Activated CD8-positive, alpha-beta memory T cell treated with anti-CD3 and anti-CD28 coated beads for 36 hours (primary cell): ENCODE results near the gene MAN1C1. TPM values are rescaled to one million over a fixed set of nuclear protein-coding genes. Genes with fewer than 3 reads are reported as not detected.
"Not testable (repeated sequence)": the region's sequence is repeated elsewhere in the genome, so short reads cannot be mapped to it uniquely, and the experiment has no call there.

Experiments used
- CTCF ChIA-PET: fragments of 350-600 bp; sonication (Branson Sonifier 250); formaldehyde crosslinking; loops from one replicate; lab custom pipeline; 2021; ENCODE audit warnings: antibody characterized with exemption; lab: Charles Lee
- POLR2A ChIA-PET: fragments of 350-600 bp; sonication (Branson Sonifier 250); formaldehyde crosslinking; loops from one replicate; lab custom pipeline; 2021; ENCODE audit warnings: antibody characterized with exemption; lab: Charles Lee
- total RNA-seq, 2 experiments: library from RNA; stranded (reverse); gene quantifications; one replicate each; pipeline ENCODE4 v1.2.3, GENCODE V29; 2021

MAN1C1 gene
- total RNA-seq, 2 experiments from 2014 or later, result 2.1 TPM

- ChIA-PET CTCF (no interaction called here), POLR2A (no interaction called here)
These were observed 67.1 kb downstream of the MAN1C1 start for GRCh38 chr1:25683731-25684130.

GRCh38 chr1:25684216-25684965, 67.8 kb downstream of the MAN1C1 start:
- ChIA-PET POLR2A (no interaction called here), CTCF (no interaction called here)

- CTCF ChIA-PET, result no interaction called here
These were observed 68.7 kb downstream of the MAN1C1 start for GRCh38 chr1:25685211-25685750.

GRCh38 chr1:25685938-25686665, 69.5 kb downstream of the MAN1C1 start:
- ChIA-PET CTCF (no interaction called here), POLR2A (no interaction called here)

More at GRCh38 chr1:25685211-25685750, 68.7 kb downstream of the MAN1C1 start:
- POLR2A ChIA-PET, result no interaction called here

- POLR2A ChIA-PET, result no interaction called here
- CTCF ChIA-PET, result no interaction called here
These were observed 70.8 kb downstream of the MAN1C1 start for GRCh38 chr1:25687221-25688017.

GRCh38 chr1:25688390-25689119, 72.0 kb downstream of the MAN1C1 start:
- ChIA-PET POLR2A (no interaction called here), CTCF (no interaction called here)

- POLR2A ChIA-PET, result no interaction called here
- CTCF ChIA-PET, result no interaction called here
These were observed 73.2 kb downstream of the MAN1C1 start for GRCh38 chr1:25689686-25690381.

- ChIA-PET POLR2A (no interaction called here), CTCF (no interaction called here)
These were observed 73.9 kb downstream of the MAN1C1 start for GRCh38 chr1:25690396-25690956.

GRCh38 chr1:25691211-25691610, 74.6 kb downstream of the MAN1C1 start:
- POLR2A ChIA-PET, result no interaction called here

GRCh38 chr1:25692560-25692959, 76.0 kb downstream of the MAN1C1 start:
- CTCF ChIA-PET, result no interaction called here

More at GRCh38 chr1:25691211-25691610, 74.6 kb downstream of the MAN1C1 start:
- CTCF ChIA-PET, result no interaction called here

GRCh38 chr1:25694167-25695007, 77.8 kb downstream of the MAN1C1 start:
- CTCF ChIA-PET, result interaction anchor here (1.2 kb wide), 1 partner anchor 119 kb away, joined by 3 read pairs; no protein-coding TSS in a partner anchor
- POLR2A ChIA-PET, result no interaction called here

More at GRCh38 chr1:25692560-25692959, 76.0 kb downstream of the MAN1C1 start:
- POLR2A ChIA-PET, result no interaction called here

GRCh38 chr1:25695090-25695770, 78.6 kb downstream of the MAN1C1 start:
- ChIA-PET POLR2A (no interaction called here), CTCF (no interaction called here)

GRCh38 chr1:25695771-25696311, 79.2 kb downstream of the MAN1C1 start:
- ChIA-PET POLR2A (no interaction called here), CTCF (no interaction called here)

GRCh38 chr1:25696643-25697042, 80.1 kb downstream of the MAN1C1 start:
- CTCF ChIA-PET, result interaction anchor here (0.6 kb wide), 1 partner anchor 72 kb away, joined by 5 read pairs; no protein-coding TSS in a partner anchor
- POLR2A ChIA-PET, result not testable (repeated sequence)

- POLR2A ChIA-PET, result interaction anchor here (0.5 kb wide), 1 partner anchor 260 kb away, joined by 8 read pairs; no protein-coding TSS in a partner anchor
- CTCF ChIA-PET, result no interaction called here
These were observed 81.0 kb downstream of the MAN1C1 start for GRCh38 chr1:25697435-25698217.

- POLR2A ChIA-PET, result no interaction called here
- CTCF ChIA-PET, result no interaction called here
These were observed 81.7 kb downstream of the MAN1C1 start for GRCh38 chr1:25698252-25698651.
